Stimulated activated CD4-positive, alpha-beta T cell treated with anti-CD3 and anti-CD28 coated beads, Interleukin-1b, Interleukin-23, amount 100 ng/mL, for 48 hours (primary cell): ENCODE data around the gene OR1F1.
A peak's percentile ranks its signal among the peaks of the same experiment; 100 is the strongest.
"Not testable (repeated sequence)": the region's sequence is repeated elsewhere in the genome, so short reads cannot be mapped to it uniquely, and the experiment has no call there.

ENCODE experiments used
- DNase-seq: peaks from one replicate; pipeline ENCODE4 v3.0.0-alpha.2; 2020

The OR1F1 gene

GRCh38 chr16:3152027-3152276 lies 36.1 kb upstream of the OR1F1 start:
- no peak for DNase-seq

DNA sequence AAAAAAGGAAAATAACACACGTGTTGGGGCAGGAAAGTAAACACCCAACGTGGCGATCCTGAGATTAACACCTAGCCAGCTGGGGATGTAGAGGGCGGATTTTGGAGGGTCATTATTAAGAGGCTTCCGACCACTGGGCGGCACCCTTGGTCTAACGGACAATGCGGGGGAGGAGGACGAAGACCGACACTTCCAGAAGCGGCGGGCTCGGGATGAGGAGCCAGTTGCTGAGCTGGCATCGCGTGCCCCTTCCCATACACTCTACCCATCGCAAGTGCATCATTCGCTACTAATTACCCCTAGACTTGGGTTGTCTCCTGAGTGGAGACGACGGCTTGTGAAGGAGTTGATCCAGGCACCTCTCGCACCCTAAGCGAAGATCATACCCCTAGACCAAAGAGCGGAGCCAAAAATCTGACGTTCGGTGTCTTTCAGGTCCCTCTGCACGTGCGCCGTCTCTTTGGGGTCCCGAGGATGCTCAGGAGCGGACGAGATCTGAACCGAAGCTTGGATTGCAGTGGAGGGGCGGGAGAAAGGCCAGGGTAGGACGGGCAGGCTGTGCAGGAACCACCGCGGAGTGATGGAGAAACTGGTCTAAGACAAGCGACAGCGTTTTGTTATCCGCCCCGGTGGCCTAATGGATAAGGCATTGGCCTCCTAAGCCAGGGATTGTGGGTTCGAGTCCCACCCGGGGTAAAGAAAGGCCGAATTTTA lies 35.6 kb upstream of the OR1F1 start:
- peak; percentile 93 for DNase-seq

GRCh38 chr16:3152991-3153368 lies 35.0 kb upstream of the OR1F1 start:
- DNase-seq: no peak

GRCh38 chr16:3155181-3155580 lies 32.8 kb upstream of the OR1F1 start:
- DNase-seq: no peak

DNA sequence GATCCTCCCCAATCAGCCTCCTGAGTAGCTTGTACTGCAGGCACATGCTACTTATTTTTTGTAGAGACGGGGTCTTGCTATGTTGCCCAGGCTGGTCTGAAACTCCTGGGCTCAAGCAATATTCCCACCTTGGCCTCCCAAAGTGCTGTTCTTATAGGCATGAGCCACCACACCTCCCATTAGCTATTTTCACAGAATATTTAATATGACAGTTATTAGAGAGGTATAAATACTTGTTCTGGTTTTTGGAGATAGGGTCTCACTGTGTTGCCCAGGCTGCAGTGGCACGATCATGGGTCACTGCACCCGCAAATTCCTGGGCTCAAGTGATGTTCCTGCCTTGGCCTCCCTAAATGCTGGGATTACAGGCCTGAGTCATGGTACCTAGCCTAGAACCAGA lies 32.0 kb upstream of the OR1F1 start:
- DNase-seq: no peak

GRCh38 chr16:3157229-3158025 lies 30.6 kb upstream of the OR1F1 start:
- peak; percentile 72 for DNase-seq

- no peak for DNase-seq
Observed at GRCh38 chr16:3158026-3158509, 29.9 kb upstream of the OR1F1 start.

- DNase-seq: peak; percentile 84
Observed at GRCh38 chr16:3158510-3159314, 29.3 kb upstream of the OR1F1 start.

DNA sequence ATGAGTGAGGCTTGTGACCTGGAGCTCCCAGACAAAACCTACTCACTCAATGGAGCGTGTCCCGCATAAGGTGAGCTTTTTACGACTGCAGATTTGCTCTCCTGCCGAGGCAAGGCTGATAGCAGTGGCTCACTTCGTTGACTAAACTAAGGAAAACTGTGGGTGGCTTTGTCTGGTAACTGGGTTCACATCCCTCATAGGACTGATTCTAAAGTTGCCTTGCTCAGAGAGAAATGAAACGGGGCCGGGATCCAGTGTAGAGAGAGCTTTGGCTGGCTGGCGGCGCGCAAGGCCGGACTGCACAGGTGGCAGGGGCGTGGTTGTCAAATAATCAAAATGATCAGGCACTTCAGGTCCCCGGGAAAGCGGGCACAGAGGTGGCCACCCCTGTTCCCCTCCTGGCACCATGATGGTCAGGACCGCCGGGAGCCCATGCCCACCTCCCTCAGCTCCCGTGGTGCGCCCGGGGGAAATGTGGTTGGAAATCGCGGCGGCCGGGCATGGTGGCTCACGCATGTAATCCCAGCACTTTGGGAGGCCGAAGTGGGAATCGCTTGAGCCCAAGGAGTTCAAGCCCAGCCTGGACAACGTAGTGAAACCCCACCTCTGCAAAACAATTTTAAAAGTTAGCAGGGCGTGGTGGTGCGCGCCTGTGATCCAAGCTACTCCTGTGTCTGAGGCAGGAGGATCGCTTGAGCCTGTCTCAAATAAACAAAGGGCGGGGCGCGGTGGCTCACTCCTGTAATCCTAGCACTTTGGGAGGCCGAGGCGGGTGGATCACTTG lies 26.6 kb upstream of the OR1F1 start:
- no peak for DNase-seq

- no peak for DNase-seq
Observed at GRCh38 chr16:3164121-3164991, 23.6 kb upstream of the OR1F1 start.

DNA sequence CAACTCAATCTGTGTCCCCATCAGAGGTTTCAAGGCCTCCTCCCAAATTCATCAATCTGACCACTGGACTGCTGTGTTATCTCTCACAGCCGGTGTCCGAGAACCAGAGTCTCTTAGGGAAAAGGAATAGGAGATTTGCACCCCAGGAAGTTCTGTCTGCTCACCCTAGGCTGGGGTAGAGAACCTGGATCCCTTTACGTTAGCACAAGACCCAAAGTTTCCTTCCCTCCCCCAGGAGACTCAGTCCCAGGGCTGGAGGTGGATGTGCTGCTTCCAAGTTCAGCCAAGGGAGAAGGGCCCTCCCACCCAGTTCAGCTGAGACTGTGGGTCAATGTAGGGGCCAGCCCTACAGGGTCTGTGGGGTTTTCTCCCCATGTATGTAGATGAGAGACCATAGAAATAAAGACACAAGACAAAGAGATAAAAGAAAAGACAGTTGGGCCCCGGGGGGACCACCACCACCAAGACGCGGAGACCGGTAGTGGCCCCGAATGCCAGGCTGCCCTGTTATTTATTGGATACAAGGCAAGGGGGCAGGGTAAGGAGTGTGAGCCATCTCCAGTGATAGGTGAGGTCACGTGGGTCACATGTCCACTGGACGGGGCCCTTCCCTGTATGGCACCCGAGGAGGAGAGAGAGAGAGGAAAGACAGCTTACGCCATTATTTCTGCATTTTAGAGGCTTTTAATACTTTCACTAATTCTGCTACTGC lies 22.7 kb upstream of the OR1F1 start:
- DNase-seq: no peak

GRCh38 chr16:3166505-3166886 lies 21.5 kb upstream of the OR1F1 start:
- no peak for DNase-seq

GRCh38 chr16:3168729-3169128 lies 19.3 kb upstream of the OR1F1 start:
- DNase-seq: not testable (repeated sequence)

- DNase-seq: peak; percentile 36
Observed at GRCh38 chr16:3170440-3171180, 17.4 kb upstream of the OR1F1 start.

DNA sequence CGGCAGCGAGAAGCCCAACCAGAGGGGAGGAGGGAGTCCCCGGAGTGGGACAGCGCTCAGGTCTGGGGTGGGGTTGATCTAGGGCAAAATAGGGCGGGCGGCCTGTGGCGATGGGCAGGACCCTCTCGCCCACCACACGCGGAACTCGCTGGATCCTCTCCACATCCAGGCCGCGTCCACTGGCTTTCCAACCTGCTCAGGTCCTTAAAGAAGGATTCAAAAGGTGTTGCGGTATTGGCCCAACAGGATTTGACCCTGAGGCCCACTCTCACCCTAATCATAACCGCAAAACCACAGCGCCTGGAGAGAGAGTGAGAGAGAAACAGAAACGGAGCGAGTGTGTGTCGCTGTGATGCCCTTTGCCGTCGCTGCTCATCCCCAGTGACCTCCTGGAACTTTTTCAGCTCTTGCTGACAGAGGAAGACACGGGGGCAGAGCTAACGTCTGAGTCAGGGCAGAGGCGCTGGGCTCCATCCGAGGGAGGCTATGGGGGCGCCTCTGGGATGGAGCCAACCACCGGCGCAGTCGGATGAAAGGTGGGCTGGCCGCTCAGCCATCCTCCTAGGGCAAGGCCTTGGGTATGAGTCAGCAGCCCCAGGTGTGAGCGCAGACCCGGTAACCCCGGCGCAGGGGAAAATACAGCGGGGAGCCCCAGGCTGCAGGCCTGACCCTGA lies 16.7 kb upstream of the OR1F1 start:
- peak; percentile 60 for DNase-seq

GRCh38 chr16:3171855-3172593 lies 16.0 kb upstream of the OR1F1 start:
- peak; percentile 78 for DNase-seq

GRCh38 chr16:3173892-3174617 lies 13.9 kb upstream of the OR1F1 start:
- peak; percentile 40 for DNase-seq

- no peak for DNase-seq
Observed at GRCh38 chr16:3174618-3175148, 13.3 kb upstream of the OR1F1 start.
